ENCODE measurements around the gene NACC2. TPM values are rescaled to one million over a fixed set of nuclear protein-coding genes. Genes with fewer than 3 reads are reported as not detected.
A peak's percentile ranks its signal among the peaks of the same experiment; 100 is the strongest.
"Not testable (repeated sequence)": the region's sequence is repeated elsewhere in the genome, so short reads cannot be mapped to it uniquely, and the experiment has no call there.

Gene NACC2
- polyA plus RNA-seq, 5 donors, result 3.0 to 6.9 (median 5.0) TPM

DNA sequence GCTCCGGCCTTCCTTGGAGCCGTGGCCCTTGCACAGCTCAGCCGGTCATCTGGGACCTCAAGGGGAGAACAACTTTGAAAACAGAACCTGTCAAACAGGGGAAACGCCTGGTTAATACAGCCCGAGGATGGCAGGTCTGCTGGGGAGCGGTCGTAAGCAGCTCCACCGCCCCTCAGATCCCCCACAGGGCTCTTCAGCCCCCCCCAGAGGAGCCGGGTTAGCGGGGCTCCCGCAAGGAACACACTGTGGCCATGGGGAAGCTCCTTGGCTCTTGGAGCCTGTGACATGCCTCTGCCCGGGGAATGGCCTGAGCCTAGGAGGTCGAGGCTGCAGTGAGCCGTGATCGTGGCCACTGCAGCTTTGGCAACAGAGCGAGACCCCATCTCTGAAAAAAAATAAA lies 16.8 kb upstream of the NACC2 start:
- no peak for DNase-seq

DNA sequence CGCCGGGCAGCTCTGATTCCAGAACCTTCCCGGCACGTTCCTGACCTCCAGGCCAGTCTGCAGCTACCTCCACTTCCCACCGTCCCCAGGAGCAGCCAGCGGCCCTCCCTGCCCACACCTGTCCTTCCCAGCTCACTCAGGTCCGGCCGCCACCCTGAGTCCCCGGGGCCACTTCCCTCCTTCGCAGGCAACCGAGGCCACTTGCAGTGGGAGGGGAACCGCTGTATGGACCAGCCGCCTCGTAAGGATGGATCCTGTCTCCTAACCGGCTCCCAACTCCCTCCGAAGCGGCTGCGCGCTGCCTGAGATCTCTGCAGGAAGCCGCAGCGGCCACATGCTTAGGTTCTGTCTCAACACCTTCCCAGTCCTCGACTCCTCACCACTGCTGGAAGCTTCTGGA lies 16.1 kb upstream of the NACC2 start:
- no peak for DNase-seq

DNA sequence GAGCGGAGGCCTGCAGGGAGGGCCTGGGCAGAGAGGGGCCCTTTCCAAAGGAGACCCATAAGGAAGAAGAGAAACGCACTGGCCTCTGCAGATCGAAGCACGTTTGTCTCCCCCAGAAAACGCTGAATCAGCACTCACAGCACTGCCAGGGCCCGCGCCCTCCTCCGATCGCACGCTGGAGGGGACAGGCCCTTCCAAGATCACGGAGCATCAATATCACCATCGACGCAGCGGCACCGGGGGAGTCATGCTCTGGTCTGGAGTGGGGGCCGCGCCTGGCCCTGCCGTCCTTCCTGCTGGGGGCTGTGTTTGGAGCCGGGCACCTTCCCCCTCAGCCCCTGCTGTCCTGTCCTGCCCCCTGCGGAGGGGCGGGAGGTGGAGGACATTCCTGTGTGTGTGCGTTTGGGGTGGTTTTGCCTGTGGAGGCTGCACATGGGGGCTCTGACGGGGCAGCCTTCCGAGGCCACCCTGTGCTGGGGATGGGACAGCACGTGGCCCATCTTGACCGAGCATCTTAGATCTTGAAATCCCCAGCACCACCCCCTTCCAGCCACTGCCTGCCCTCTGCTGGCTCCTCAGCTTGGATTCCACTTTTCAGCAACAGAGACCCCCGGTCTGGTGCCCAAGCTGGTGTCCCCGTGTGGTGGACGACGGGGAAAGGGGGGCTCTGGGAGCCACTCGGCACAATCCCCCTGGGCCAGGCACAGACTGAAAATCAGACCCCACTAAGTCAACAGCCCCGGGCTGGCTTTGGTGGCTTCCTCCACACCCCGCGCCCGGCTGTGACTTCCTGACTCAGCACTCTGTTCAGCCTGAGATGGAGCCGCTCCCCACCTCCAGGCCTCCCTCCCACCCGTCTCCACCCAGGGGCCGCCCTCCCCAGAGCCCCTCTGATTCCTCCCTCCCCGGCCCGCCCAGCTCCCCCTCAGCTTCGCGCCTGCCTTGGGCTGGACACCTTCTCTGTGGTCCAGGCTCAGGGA lies 15.3 kb upstream of the NACC2 start:
- peak in 1 of 2 donors; percentile 36 for DNase-seq

DNA sequence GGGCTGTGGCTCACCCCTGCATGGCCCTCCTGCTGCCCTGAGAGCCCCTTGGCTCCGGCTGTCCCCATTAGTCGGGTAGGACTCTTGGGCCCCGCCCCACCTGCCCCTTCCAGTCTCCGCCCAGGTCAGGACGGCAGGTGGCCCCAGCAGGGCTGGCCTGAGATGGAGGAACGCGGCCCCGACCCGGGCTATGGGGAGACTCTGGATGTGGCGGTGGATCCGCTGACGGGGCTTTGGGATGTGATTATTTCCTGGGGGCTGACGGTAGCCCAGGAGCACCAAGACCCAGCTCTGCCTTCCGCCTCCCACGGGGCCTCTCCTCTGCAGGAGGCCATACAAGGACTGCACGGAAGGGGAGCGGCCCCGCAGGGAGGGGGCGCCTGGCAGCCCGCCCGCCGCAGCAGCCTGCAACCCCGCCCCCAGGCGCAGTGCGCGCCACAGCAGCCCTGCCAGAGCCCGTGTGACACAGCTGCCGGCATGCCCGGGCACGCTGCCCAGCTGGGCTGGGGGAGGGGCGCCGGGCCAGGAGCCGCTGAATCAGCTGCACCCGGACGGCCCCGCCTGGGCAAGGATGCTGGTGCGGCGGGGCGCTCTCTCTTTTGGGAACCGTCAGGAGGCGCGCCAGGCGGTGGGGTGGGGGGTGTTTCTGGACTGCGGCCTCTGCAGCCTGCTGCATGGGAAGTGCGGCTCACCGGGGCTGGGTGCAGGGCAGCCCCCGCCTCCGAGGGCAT lies 14.4 kb upstream of the NACC2 start:
- peak; percentile 91 to 93 for DNase-seq

DNA sequence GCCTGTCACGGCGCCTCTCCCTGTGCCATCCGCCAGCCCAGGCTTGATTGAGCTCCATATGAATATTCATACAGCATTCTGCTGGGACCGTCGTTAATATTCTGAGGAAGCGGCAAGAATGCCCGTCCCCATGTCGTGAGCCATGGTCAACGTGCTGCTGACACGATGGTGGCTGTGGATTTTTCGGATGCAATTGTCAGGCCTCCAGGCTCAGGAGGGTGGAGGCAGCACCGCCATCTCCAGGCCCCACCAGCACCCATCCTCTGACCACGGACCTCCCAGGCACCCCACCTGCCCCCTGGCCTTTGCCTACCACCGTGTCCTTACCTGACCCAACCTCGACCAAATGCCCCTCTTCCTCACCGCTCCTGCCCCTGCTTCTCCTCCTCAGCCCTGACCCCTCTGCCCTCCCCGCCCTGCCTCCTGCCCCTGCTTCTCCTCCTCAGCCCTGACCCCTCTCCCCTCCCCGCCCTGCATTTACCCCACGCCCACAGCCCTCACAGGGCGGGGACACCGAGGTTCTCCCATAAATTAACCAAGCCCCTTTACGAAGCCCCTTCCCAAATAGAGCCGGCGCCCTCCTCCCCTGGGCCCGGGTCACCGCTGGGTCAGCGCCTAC lies 13.7 kb upstream of the NACC2 start:
- DNase-seq, result no peak

DNA sequence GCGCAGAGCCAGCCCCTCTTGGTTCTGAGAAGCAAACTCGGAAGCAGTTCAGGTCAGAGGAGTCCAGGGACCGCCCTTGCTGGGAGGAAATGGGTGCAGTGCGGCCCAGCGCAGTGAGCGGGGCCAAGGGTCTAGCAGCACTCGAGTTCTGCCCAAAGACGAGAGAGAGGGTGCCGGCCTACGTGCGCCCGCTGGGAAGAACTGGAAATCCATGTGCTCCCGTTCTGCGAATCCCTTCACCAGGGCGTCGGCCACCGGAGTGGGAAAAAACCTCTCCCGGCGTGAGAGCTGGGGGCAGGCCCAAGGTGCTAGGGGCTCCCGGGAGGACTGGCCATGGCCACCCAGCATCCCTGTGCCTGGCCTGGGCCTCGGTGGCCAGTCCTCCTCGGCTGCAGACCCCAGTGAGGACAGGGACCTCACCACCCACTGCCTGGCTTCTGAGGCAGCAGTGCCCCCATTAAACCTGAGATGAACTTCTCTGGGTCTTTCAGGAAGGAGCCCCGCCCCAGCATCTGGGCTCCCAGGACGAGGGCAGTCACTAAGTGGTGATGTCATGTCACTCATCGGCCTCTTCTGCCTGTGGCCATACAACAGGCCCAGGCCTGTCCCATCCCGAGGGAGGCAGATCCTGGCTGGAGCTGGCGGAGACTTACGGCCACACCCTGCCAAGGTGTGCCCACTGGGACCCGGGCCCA lies 13.0 kb upstream of the NACC2 start:
- DNase-seq, result no peak

DNA sequence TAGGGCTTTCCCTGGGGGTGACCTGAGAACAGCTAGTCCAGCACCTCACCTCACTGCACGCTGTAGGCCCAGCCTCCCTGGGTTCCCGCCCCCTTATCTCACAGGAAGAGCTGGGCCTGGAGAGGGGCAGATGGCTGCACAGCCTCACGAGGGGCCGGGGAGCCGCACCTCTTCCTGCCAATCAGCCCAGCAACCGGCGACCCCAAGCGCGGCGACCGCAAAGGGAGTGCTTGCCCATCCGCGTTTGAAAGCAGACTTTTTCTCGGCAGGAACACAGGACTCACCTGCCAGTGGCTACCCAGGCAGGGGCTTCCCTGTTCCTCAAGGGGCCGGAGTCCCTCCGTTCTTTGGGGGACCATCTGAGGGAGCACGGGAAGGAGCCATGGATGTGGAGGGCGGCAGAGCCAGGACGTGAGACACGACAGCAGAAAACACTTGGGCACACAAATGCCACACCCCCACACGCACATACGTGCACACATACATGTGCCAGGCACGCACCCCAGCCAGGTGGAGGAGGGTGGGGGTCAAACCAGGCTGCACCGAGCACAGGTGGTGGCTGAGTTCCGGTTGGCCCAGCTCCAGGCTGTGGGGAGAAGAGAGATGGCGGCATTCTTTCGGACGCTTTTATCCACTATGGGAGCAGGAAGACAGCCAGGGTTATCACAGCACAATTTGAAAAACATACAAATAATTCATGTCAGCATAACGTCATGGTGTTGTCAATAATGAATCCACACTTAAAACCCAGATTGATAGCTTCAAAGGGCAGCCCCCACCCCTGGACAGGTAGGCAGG lies 12.3 kb upstream of the NACC2 start:
- DNase-seq, result no peak

DNA sequence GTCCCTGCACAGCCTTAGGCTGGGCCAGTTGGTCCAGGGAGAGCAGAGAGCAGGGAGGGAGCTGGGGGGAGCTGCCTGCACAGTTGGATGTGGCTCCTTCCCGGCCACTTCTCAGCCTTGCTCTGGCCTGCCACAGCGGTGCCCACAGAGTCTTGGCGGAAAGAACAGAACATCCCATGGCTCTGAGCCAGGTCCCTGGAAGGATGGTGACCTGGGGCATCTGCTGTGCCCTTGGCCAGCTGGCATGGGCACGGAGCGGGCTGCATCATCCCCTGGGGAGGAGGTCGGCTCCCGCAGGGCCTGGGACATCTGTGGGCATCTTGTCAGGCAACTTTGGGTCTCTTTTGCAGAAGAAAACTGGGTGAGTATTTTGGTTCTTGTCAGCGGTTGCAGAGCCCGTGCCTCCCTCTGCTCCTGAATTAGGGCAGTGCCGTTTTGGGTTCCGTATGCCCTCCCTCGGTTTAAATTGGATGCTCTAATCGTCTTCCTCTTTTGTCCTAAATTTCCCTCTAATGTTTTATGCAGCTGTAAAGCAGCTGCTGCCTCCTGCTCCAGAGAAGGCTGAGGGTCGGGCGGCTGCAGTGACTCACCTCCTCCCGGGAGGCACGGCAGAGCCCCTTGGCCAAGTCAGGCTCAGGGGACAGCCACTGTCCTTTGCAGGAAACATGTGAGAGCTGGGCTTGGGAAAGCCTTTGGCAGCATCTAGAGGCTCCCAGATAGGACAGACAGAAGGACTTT lies 10.5 kb upstream of the NACC2 start:
- peak; percentile 48 to 67 for DNase-seq

DNA sequence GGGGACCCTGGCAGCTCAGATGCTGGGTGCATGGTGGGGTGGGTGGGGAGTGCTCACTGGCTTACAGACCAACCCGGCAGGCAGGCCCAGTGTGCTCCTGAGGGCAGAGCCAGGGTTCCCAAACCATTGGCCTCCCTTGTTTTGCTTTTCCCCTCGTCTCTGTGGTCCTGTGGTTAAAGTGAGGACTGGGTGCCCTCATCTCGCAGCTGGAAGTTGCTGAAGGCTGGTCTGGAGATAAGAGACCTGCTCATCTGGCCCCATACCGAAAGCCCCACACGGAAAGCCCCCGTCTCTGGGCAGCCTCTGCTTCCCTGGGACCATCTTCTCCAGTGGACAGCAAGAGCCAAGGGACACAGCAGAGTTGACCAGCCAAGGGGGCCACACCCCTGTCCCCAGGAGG lies 9.8 kb upstream of the NACC2 start:
- no peak for DNase-seq

DNA sequence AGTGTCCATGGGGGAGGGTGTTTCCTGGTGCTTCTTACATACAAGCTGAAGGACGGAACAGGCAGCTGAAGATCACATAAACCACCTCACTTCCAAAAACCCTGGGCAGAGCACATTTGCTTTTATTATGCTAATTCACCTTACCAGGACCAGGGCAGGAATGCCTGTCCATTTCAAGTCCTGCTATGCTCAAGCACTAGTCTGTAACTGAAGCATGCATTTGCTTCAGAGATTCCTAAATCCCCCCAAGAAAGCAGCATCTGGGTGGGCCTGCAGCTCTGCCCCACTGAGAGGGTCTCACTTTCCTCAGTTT lies 9.4 kb upstream of the NACC2 start:
- no peak for DNase-seq

DNA sequence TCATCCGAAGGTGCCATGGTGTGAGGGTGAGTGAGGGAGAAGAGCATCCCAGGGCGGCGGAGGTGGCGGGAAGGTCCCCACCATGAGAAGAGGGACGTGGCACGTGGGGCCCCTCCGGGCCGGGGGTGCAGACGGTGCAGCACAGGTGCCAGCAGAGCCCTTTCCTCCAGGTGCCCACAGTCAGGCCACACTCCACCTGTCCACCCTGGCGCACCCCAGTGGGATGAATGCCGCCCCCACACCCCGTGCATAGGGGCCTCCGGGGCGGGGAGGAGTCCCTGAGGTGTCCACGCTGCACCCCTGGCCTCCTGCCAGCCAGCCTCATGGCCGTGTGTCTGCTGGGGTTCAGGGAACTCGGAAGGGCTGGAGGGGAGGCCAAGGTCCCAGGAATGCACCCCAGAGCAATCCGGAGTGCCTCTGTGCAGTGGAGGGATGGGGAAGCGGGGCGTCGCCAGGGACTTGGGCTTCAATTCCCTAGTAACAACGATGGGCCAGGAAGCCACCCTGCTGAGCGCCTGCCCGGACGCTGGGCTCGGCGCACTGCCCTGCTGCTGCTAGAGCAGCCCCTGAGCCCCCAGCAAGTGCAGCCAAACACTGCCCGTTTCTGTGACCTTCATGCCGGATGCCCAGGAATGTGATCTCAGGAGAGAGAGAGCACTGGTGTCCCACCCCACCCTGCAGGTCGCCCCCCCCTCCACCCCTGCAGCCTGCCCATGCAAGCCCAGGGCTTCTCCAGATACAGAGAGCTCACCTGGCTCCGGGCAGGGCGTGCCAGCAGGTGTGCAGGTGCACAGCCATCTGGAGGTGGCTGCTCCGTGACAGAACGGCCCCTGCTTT lies 8.8 kb upstream of the NACC2 start:
- no peak for DNase-seq

DNA sequence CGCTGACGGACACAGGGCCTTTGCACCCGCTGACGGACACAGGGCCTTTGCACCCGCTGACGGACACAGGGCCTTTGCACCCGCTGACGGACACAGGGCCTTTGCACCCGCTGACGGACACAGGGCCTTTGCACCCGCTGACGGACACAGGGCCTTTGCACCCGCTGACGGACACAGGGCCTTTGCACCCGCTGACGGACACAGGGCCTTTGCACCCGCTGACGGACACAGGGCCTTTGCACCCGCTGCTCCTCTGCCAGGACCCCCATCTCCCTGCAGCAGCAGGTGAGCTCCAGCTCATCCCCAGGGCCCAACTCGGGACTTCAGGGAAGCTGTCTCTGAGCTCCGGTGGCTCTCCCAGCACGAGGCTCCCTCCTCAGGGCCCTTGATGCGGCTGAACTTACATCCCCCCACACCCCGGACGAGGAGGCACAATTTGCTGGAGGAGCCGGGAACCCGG lies 6.6 kb upstream of the NACC2 start:
- not testable (repeated sequence) for DNase-seq

DNA sequence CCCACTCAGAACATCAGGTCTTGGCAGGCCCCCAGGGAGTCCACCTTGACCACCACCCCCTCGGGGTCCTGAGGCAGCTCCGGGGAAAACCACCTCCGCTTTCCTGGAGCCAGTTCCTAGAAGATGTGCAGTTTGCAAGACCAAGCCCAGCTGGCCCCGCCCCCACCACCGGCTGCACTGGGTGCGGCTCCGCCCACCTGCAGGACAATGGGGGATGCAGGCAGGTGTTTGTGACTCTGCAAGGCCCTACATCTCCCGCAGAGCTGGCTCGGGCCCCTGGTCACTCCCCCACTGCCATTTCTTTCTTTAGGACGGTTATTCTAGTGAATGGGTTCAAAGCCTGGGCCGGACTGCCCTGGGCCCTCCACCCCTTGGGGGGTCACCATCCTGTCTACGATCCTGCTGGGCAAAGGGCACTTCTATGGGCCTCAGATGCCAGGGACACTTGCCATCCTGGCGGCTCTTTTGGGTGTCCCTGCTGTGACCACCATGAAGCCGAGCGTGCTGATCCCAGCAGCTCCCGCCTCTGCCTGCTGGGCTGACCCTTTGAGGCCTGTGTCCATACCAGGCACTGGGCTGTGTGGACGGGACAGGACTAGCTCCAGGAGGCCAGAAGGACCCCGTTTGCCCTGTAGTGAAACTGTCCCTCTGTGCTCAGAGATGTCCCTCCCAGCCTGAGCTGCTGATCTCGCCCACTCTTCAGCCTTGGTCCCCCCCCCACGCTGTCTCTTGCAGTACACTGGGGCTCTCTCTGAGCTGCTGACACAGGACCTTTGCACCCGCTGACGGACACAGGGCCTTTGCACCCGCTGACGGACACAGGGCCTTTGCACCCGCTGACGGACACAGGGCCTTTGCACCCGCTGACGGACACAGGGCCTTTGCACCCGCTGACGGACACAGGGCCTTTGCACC lies 5.9 kb upstream of the NACC2 start:
- DNase-seq, result no peak

DNA sequence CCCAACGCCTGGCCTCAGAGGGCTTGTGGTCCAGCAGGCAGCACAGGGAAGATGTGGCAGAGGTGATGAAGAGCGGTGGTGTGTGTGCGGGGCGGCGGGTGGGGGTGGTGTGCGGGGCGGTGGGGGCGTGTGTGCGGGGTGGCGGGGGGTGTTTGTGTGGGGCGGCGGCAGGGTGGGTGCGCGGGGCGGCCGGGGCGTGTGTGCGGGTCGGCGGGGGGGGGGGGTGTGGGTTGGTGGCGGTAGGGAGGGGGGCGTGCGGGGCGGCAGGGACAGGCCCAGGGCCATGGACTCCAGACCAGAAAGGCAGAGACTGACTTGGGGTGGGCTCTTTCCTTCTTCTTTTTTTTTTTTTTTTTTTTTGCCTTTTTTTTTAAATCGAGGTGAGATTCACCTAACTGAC lies 4.5 kb upstream of the NACC2 start:
- DNase-seq, result no peak

DNA sequence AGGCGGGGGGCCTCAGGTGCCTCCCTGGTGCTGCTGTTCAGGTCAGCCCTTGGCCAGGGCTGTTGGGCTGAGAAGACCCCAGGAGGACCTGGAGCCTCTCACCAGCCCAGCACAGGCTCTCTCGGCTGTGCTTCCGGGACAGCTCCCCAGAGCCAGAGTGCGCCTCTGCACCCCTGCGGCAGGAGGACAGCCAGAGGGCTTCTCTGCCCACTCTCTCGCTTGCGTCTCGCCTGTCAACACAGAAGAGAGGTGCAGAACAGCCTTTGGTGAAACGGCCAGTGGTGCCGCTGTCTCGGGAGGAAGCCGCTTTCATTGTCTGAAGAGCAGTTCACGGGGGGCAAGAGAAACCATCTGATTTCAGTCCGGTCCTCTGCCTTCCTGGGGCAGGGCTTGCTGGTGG lies 3.8 kb upstream of the NACC2 start:
- no peak for DNase-seq

DNA sequence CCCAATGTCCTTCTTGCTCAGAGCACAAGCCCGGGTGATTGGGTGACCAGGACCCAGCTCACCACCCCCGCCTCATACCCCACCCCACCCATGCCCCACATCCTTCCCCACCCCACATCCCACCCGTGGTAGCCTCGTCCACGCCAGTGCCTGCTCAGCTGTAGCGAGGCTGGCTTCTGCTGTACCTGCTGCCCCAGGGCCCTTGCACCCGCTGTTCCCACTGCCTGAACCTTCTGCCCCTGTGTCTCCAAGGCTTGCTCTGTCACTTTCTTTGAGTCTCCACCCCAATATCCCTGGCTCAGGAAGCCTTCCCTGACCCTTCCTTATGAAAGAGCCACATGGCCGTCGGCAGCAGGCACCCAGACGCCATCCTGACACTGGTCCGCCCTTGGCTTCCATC lies 3.1 kb upstream of the NACC2 start:
- no peak for DNase-seq

DNA sequence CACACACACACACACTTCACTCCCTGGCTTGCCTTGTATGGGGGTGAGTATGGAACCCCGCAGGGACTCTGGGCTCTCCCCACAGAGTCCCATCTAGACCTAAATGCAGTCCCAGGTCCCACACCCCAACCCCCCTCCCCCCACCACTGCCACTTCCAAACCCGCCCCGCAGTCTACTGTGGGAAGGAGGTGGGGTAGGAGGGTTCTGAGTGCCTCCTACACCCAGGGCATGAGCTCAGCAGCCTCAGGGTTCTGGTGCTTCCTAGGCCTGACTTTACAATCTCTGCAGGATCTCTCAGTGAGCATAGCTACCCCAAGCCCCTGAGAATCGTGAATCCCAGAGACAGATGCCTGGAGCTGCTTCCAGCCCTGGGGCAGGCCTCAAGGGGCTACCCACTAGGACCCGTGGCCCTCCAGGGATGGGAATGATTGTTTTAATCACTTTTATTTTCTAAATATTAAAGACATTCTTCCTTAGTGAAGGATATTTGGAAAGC lies 1.5 kb upstream of the NACC2 start:
- no peak for DNase-seq

Data from right lung (tissue), 5 donors.